CD4-positive, alpha-beta memory T cell (primary cell): ENCODE results near the gene KIFC3. TPM values are rescaled to one million over a fixed set of nuclear protein-coding genes. Genes with fewer than 3 reads are reported as not detected.
"Not testable (repeated sequence)": the region's sequence is repeated elsewhere in the genome, so short reads cannot be mapped to it uniquely, and the experiment has no call there.

ENCODE experiments used
- CTCF ChIA-PET: fragments of 350-600 bp; sonication (Branson Sonifier 250); formaldehyde crosslinking; loops from one replicate; lab custom pipeline; 2021; ENCODE audit warnings: inconsistent platforms; ENCODE audit not compliant: partially characterized antibody; lab: Charles Lee
- POLR2A ChIA-PET: fragments of 350-600 bp; sonication (Branson Sonifier 250); formaldehyde crosslinking; loops from one replicate; lab custom pipeline; 2021; ENCODE audit not compliant: partially characterized antibody; lab: Charles Lee
- DNase-seq, 5 donors: peaks; one replicate each; pipeline versions ENCODE4 v3.0.0 to v3.0.0-alpha.2; 2020 to 2022; ENCODE audit warnings: mixed read lengths in 1 of 5
- H3K27ac ChIP-seq: one replicate; pipeline ENCODE4 v1.7.0; 2013; ENCODE audit warnings: low read depth, low read length
- H3K27me3 ChIP-seq: 2 replicates; pipeline ENCODE4 v1.7.0; 2013; ENCODE audit warnings: mild to moderate bottlenecking, low read length, moderate library complexity; ENCODE audit not compliant: insufficient read depth
- H3K36me3 ChIP-seq: 2 replicates; pipeline ENCODE4 v1.7.0; 2013; ENCODE audit warnings: mild to moderate bottlenecking, low read length, moderate library complexity; ENCODE audit not compliant: insufficient read depth
- H3K4me1 ChIP-seq: 2 replicates; pipeline ENCODE4 v1.7.0; 2013; ENCODE audit warnings: mild to moderate bottlenecking, low read length, moderate library complexity; ENCODE audit not compliant: insufficient read depth
- H3K4me3 ChIP-seq, 2 donors: one replicate each; pipeline ENCODE4 v1.7.0; 2013; ENCODE audit warnings: low read length in 2 of 2, mild to moderate bottlenecking in 1 of 2
- H3K9me3 ChIP-seq, 2 donors: one replicate each; pipeline ENCODE4 v1.7.0; 2013; ENCODE audit warnings: low read length in 2 of 2, control low read depth in 1 of 2; ENCODE audit not compliant: control insufficient read depth in 1 of 2
- H3K27ac Mint-ChIP-seq, 7 donors: one replicate each; pipeline ENCODE4 v1.8.0; 2020 to 2021; ENCODE audit warnings: mixed read lengths in 7 of 7, mild to moderate bottlenecking in 6 of 7, inconsistent platforms in 3 of 7, moderate library complexity in 3 of 7
- H3K27me3 Mint-ChIP-seq, 2 donors: one replicate each; pipeline ENCODE4 v1.8.0; 2020 to 2021; ENCODE audit warnings: mixed read lengths in 2 of 2
- H3K36me3 Mint-ChIP-seq, 2 donors: one replicate each; pipeline ENCODE4 v1.8.0; 2020 to 2021; ENCODE audit warnings: mixed read lengths in 2 of 2, inconsistent platforms in 1 of 2, mild to moderate bottlenecking in 1 of 2
- H3K4me1 Mint-ChIP-seq, 4 donors: one replicate each; pipeline ENCODE4 v1.8.0; 2020 to 2021; ENCODE audit warnings: mixed read lengths in 4 of 4, mild to moderate bottlenecking in 1 of 4
- H3K4me3 Mint-ChIP-seq, 8 donors: one replicate each; pipeline ENCODE4 v1.8.0; 2020 to 2021; ENCODE audit warnings: mixed read lengths in 8 of 8, mild to moderate bottlenecking in 7 of 8, moderate library complexity in 6 of 8, inconsistent platforms in 3 of 8
- H3K9me3 Mint-ChIP-seq, 8 donors: one replicate each; pipeline ENCODE4 v1.8.0; 2020 to 2021; ENCODE audit warnings: mixed read lengths in 8 of 8, mild to moderate bottlenecking in 5 of 8, inconsistent platforms in 3 of 8, moderate library complexity in 1 of 8
- intact Hi-C: fragments of 100-400 bp; cut with micrococcal nuclease; formaldehyde crosslinking; loops from one replicate; pipeline ENCODE4 v1.15.1; 2023
- polyA plus RNA-seq, 2 donors: library from polyadenylated mRNA; unstranded; fragments of 300-500 nt; fragmentation: Illumina TruSeq; gene quantifications; one replicate each; pipeline ENCODE4 v1.2.3, GENCODE V29; 2021
- total RNA-seq, 2 experiments: library from RNA; stranded (reverse); gene quantifications; one replicate each; pipeline ENCODE4 v1.2.3, GENCODE V29; 2021

The KIFC3 gene, protein sequence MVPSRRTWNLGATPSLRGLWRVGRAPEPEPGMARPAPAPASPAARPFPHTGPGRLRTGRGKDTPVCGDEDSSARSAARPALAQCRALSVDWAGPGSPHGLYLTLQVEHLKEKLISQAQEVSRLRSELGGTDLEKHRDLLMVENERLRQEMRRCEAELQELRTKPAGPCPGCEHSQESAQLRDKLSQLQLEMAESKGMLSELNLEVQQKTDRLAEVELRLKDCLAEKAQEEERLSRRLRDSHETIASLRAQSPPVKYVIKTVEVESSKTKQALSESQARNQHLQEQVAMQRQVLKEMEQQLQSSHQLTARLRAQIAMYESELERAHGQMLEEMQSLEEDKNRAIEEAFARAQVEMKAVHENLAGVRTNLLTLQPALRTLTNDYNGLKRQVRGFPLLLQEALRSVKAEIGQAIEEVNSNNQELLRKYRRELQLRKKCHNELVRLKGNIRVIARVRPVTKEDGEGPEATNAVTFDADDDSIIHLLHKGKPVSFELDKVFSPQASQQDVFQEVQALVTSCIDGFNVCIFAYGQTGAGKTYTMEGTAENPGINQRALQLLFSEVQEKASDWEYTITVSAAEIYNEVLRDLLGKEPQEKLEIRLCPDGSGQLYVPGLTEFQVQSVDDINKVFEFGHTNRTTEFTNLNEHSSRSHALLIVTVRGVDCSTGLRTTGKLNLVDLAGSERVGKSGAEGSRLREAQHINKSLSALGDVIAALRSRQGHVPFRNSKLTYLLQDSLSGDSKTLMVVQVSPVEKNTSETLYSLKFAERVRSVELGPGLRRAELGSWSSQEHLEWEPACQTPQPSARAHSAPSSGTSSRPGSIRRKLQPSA
- 1 to 10 TPM; 1.6 to 1.9 TPM for total RNA-seq
- polyA plus RNA-seq = not detected

DNA sequence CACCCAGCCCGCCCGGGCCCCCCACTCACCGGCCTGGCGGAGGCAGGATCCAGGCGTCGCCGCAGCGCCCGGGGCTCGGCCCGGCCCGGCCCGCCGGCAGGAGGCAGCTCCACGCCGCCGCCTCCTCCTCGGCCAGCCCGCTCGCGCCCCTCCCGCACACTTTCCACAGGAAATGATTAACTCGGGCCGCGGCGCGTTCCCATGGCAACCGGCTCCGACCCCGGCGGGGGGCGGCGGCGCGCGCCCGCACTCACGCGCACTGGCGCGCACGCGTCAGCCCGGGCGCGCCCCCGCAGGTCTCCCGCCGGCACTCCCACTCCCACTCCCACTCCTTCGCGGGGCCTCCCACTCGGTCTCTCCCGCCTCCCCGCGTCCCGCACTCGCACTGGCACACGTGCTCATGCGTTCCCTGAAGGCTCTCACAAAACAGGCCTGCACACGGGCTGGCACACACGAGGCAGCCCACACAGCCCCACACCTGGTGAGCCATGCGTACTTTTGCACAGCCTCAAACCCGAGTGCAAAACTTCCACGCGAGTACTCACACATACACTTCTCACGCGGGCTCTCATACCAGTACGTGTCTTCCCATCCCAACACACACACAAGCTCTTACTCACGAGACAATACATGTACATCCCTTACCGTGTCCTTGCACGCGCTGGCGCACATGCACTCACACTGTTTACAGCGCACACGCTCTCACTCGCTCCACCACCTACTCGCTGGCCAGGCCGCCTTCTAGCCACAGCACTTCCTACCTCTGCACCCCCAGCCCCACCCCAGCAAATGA is at the start of gene KIFC3:
KIFC3 (minus strand) TSS at position 151 of the 793 bp plus-strand sequence. CDS start 4,248 bp downstream, outside the sequence.
- Histone ChIP-seq H3K27ac (no peak within 1 kb of the TSS), H3K4me3 (peak within 1 kb of the TSS in 1 of 2 donors; percentile 32), H3K4me1 (peaks cover 34% of the 10 kb centered on the region), H3K9me3 (no peaks in the 10 kb centered on the region), H3K36me3 (no peaks in the 10 kb centered on the region), H3K27me3 (no peaks in the 10 kb centered on the region)
- CTCF ChIA-PET = interaction anchor here (1.3 kb wide), 1 partner anchor 8 kb away, joined by 3 read pairs; no protein-coding TSS in a partner anchor
- H3K4me3 Mint-ChIP-seq = peak within 1 kb of the TSS; percentile 86 to 95 (median 89)
- no peaks in the 10 kb centered on the region for H3K36me3 Mint-ChIP-seq
- POLR2A ChIA-PET = interaction anchor here (0.6 to 1.3 kb wide), 2 partner anchors 8 to 15 kb away, joined by 4 to 6 read pairs; no protein-coding TSS in a partner anchor
- H3K4me1 Mint-ChIP-seq = peaks cover 22 to 38% (median 26%) of the 10 kb centered on the region in 4 donors
- peak within 1 kb of the TSS; percentile 2 to 93 (median 81) for H3K27ac Mint-ChIP-seq
- intact Hi-C loops = no loop called here
- peak; percentile 48 to 76 (median 53) for DNase-seq
- H3K9me3 Mint-ChIP-seq = no peaks in the 10 kb centered on the region
- peaks cover 7 to 12% of the 10 kb centered on the region in 2 donors for H3K27me3 Mint-ChIP-seq

DNA sequence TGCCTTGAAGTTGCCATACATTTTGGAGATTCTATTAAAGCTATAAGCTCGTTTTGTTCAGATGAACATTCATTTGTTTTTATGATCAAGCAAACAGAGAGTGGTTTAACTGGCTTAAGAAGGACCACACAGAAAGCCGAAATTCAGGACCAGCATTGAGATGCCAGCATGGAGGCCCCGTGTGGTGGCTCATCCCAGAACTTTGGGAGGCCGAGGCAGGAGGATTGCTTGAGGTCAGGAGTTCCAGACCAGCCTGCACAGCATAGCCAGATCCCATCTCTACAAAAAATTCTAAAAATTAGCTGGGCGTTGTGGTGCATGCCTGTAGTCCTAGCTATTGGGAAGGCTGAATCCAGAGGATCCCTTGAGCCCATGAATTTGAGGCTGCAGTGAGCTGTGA is 45.9 kb upstream of the KIFC3 start:
- Histone ChIP-seq H3K4me3 (no peak overlapping the region), H3K36me3 (no peaks in the 10 kb centered on the region), H3K9me3 (no peaks in the 10 kb centered on the region), H3K27ac (no peak overlapping the region), H3K27me3 (no peaks in the 10 kb centered on the region), H3K4me1 (no peaks in the 10 kb centered on the region)
- ChIA-PET CTCF (interaction anchor here (0.6 to 1.6 kb wide), 2 partner anchors 15 to 52 kb away, joined by 3 read pairs; no protein-coding TSS in a partner anchor), POLR2A (no interaction called here)
- Mint-ChIP-seq H3K4me1 (no peaks in the 10 kb centered on the region), H3K27me3 (peaks cover 3 to 5% of the 10 kb centered on the region in 2 donors), H3K36me3 (no peaks in the 10 kb centered on the region), H3K9me3 (no peaks in the 10 kb centered on the region), H3K4me3 (no peak overlapping the region), H3K27ac (no peak overlapping the region)
- no peak for DNase-seq
- intact Hi-C loops = no loop called here

DNA sequence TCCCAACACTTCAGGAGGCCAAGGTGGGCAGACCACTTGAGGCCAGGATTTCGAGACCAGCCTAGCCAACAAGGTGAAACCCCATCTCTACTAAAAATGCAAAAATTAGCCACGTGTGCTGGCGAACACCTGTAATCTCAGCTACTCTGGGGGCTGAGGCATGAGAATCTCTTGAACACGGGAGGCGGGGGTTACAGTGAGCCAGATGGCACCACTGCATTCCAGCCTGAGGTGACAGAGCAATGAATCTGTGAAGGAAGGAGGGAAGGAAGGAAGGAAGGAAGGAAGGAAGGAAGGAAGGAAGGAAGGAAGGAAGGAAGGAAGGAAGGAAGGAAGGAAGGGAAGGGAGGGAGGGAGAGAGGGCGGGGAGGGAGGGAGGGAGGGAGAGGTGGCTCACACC is 44.6 kb upstream of the KIFC3 start:
- H3K36me3 ChIP-seq, H3K27me3 ChIP-seq, H3K4me1 Mint-ChIP-seq, H3K27ac ChIP-seq, H3K36me3 Mint-ChIP-seq, CTCF ChIA-PET, H3K4me3 Mint-ChIP-seq, H3K4me3 ChIP-seq, POLR2A ChIA-PET, H3K9me3 Mint-ChIP-seq, H3K27ac Mint-ChIP-seq, H3K27me3 Mint-ChIP-seq, DNase-seq, H3K9me3 ChIP-seq, H3K4me1 ChIP-seq, intact Hi-C loops: not testable (repeated sequence)

DNA sequence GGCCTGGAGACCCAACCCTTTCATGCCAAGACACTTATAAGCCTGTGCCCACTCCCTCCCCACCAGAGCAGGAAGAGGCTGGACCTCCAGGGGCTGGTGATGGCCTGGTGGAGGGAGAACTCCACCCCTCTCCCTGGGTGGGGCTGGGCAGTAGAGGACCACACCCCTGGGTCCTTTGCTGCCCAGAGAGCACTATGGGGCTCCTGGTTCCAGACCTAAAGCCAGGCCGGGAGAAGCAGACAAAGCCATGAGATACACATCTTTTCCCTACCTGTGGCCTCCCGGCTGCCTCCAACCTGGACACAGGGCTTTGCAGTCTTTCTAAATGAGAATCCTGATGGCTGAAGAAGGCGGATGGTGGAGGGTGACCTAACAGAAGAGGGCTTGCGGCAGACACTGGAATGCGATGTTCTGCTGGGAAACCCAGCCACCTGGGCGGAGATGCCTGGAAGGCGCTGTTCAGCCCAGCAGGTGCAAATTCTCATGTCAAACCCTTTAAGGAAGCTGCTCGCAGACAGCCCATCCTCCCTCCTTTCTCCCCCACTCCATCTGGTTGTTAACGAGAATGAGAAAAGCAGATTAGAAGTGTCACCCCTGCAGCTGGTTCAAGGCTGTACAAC is 43.9 kb upstream of the KIFC3 start:
- no peak for DNase-seq
- POLR2A ChIA-PET = no interaction called here
- intact Hi-C loops = no loop called here

DNA sequence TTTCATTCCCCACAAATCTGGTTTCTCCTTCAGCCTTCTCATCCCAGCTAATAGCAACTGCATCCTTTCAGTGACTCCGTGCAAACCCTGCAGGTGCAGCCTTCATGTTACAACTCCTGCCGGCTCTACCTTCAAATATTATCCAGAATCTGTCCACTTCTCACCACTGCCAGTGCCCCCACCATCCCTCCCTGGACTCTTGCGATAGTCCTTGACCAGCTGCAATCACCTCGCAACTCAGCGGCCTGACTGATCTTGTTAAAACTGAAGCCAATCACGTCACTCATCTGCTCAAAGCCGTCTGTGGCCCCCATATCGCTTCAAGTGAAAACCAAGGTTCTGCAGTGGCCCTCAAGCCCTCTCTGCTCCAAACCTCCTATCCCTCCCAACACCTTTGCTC is 42.8 kb upstream of the KIFC3 start:
- Histone ChIP-seq H3K36me3 (no peaks in the 10 kb centered on the region), H3K9me3 (no peaks in the 10 kb centered on the region), H3K4me3 (no peak overlapping the region), H3K27me3 (no peaks in the 10 kb centered on the region), H3K27ac (no peak overlapping the region), H3K4me1 (no peaks in the 10 kb centered on the region)
- H3K27ac Mint-ChIP-seq = no peak overlapping the region
- intact Hi-C loops = no loop called here
- no peak overlapping the region for H3K4me3 Mint-ChIP-seq
- no peak for DNase-seq
- no peaks in the 10 kb centered on the region for H3K9me3 Mint-ChIP-seq
- no peaks in the 10 kb centered on the region for H3K36me3 Mint-ChIP-seq
- peaks cover 1 to 3% of the 10 kb centered on the region in 2 donors for H3K27me3 Mint-ChIP-seq
- no peaks in the 10 kb centered on the region for H3K4me1 Mint-ChIP-seq
- ChIA-PET POLR2A (no interaction called here), CTCF (no interaction called here)

More for the DNA sequence above, 43.9 kb upstream of the KIFC3 start:
- H3K27me3 Mint-ChIP-seq = peaks cover 2 to 3% of the 10 kb centered on the region in 2 donors
- Histone ChIP-seq H3K9me3 (no peaks in the 10 kb centered on the region), H3K4me1 (no peaks in the 10 kb centered on the region), H3K27me3 (no peaks in the 10 kb centered on the region), H3K4me3 (no peak overlapping the region), H3K27ac (no peak overlapping the region), H3K36me3 (no peaks in the 10 kb centered on the region)
- H3K4me3 Mint-ChIP-seq = no peak overlapping the region
- CTCF ChIA-PET = no interaction called here
- no peaks in the 10 kb centered on the region for H3K36me3 Mint-ChIP-seq
- H3K4me1 Mint-ChIP-seq = no peaks in the 10 kb centered on the region
- no peaks in the 10 kb centered on the region for H3K9me3 Mint-ChIP-seq
- no peak overlapping the region for H3K27ac Mint-ChIP-seq

DNA sequence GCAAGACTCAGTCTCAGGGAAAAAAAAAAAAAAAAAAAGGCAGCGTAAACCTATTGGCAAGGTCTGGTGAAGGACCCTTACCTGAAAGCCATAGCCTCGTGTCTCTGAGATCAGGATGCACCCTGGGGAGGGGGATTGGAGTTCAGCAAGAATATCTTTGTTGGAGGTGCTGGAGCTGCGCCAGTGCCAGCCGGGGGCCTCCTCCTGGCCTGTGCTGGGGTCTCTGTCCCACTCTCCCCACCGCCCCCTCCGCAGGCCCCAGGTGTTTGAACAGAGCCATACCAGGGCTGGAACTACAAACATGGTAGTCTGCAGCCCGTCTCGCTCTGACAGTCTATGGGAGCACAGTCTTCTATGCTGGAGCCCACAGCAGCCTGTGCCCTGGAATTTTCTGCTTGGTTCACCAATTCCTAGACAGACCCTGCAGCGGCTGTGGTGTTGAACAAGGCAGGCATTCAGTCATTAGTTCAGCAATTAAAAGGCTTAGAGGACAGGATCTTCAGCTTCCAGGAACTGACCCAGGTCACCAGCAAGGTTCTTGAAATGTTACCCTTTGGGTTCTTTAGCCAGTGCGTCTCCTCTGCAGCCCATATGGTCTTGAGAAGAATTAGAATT is 42.2 kb upstream of the KIFC3 start:
- Mint-ChIP-seq H3K4me3 (no peak overlapping the region), H3K9me3 (no peaks in the 10 kb centered on the region), H3K36me3 (no peaks in the 10 kb centered on the region), H3K27ac (peak overlapping the region in 1 of 7 donors; percentile 37), H3K27me3 (peaks cover 1 to 6% of the 10 kb centered on the region in 2 donors), H3K4me1 (no peaks in the 10 kb centered on the region)
- no peak for DNase-seq
- no peaks in the 10 kb centered on the region for H3K36me3 ChIP-seq
- H3K4me1 ChIP-seq = no peaks in the 10 kb centered on the region
- H3K27ac ChIP-seq = no peak overlapping the region
- intact Hi-C loops = no loop called here
- POLR2A ChIA-PET = no interaction called here
- H3K9me3 ChIP-seq = no peaks in the 10 kb centered on the region
- CTCF ChIA-PET = no interaction called here
- H3K27me3 ChIP-seq = no peaks in the 10 kb centered on the region
- H3K4me3 ChIP-seq = no peak overlapping the region
